Testis (tissue), 3 donors: ENCODE data around the gene SHC2. TPM values are rescaled to one million over a fixed set of nuclear protein-coding genes. Genes with fewer than 3 reads are reported as not detected.
"Not testable (repeated sequence)": the region's sequence is repeated elsewhere in the genome, so short reads cannot be mapped to it uniquely, and the experiment has no call there.

ENCODE experiments used
- DNase-seq: peaks from one replicate; pipeline ENCODE4 v3.0.0-alpha.2; 2019
- H3K27ac ChIP-seq, 2 donors: fragments of 200-600 bp; sonication (generic); one replicate each; pipeline ENCODE4 v1.5.1; 2019
- H3K27me3 ChIP-seq: fragments of 200-600 bp; sonication (generic); one replicate; pipeline ENCODE4 v1.5.1; 2019
- H3K36me3 ChIP-seq: fragments of 200-600 bp; sonication (generic); one replicate; pipeline ENCODE4 v1.5.1; 2017; ENCODE audit warnings: low read depth; ENCODE audit errors: missing control alignments
- H3K4me1 ChIP-seq: fragments of 200-600 bp; sonication (generic); one replicate; pipeline ENCODE4 v1.5.1; 2019
- H3K4me3 ChIP-seq, 2 donors: fragments of 200-600 bp; sonication (generic); one replicate each; pipeline ENCODE4 v1.5.1; 2017 to 2019
- H3K9me3 ChIP-seq: fragments of 200-600 bp; sonication (generic); one replicate; pipeline ENCODE4 v1.5.1; 2017
- POLR2A ChIP-seq: fragments of 450-650 bp; IDR thresholded peaks from one replicate; pipeline ENCODE4 v1.6.1; 2017; ENCODE audit warnings: antibody characterized with exemption, mild to moderate bottlenecking, moderate library complexity
- WGBS, 2 donors: methylation state at CpG; one replicate each; pipeline ENCODE4 v1.1.5; 2018; 5-methylcytosine and 5-hydroxymethylcytosine counted together
- intact Hi-C: fragments of 100-400 bp; cut with DNase I; formaldehyde crosslinking; loops from one replicate; pipeline ENCODE4 v1.15.1; 2023; ENCODE audit warnings: low total_unique reads
- polyA plus RNA-seq: library from polyadenylated mRNA; stranded (reverse); fragments of 350-450 nt; fragmentation: Illumina TruSeq; extraction: RNeasy Lipid Tissue Mini Kit (QIAGEN cat#74804); gene quantifications from one replicate; pipeline ENCODE4 v1.2.3, GENCODE V29; 2014; ENCODE audit warnings: low read depth, low replicate concordance; ENCODE audit not compliant: insufficient read depth
- total RNA-seq, 2 donors: library from RNA; depleted of rRNA; stranded (reverse); fragments of >200 nt; gene quantifications; one replicate each; pipeline ENCODE4 v1.2.3, GENCODE V29; 2016
- TF ChIP-seq, protein P1 (sequence below), 3 experiments: fragments of 450-650 bp in 2 of 3; fragments of 200-600 bp in 1 of 3; sonication (generic) in 1 of 3; IDR thresholded peaks; one replicate each; pipeline ENCODE4 v1.5.1; 2016 to 2019; ENCODE audit warnings: antibody characterized with exemption in 3 of 3, mild to moderate bottlenecking in 2 of 3, moderate library complexity in 1 of 3

The SHC2 gene
- total and polyA plus RNA-seq, 3 donors from 2014 or later, result 26.7 to 67.3 (median 57.8) TPM

DNA sequence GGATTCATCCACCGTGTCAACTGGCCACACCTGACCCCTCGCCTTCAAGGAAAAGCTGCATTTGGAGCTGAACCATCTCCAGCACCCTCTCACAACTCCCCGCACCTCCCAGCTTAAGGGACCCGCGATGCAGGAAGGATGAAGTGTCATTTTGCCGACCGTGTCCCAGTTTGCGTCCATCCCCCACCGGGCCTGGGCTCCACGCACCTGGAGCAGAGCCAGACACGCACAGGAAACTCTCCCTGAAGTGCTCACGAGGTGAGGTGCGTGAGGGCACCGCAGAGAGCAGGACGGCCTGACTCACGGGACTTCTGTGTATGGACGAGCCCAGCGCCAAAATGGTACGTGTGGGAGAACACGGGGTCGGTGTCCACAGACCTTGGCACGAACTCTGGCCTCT, 7.2 kb downstream of the SHC2 start:
- H3K27ac ChIP-seq, result no peak overlapping the region
- intact Hi-C loops, result no loop called here
- H3K4me3 ChIP-seq, result no peak overlapping the region
- no peaks in the 10 kb centered on the region for H3K36me3 ChIP-seq
- no peaks in the 10 kb centered on the region for H3K27me3 ChIP-seq
- no peaks in the 10 kb centered on the region for H3K4me1 ChIP-seq
- H3K9me3 ChIP-seq, result no peaks in the 10 kb centered on the region
- WGBS, 2 donors, result 92 to 96% methylated on average over 16 to 22 of the region's 22 CpGs
- no peak for DNase-seq
- no peak for TF ChIP-seq POLR2A
- TF ChIP-seq, protein P1, sequence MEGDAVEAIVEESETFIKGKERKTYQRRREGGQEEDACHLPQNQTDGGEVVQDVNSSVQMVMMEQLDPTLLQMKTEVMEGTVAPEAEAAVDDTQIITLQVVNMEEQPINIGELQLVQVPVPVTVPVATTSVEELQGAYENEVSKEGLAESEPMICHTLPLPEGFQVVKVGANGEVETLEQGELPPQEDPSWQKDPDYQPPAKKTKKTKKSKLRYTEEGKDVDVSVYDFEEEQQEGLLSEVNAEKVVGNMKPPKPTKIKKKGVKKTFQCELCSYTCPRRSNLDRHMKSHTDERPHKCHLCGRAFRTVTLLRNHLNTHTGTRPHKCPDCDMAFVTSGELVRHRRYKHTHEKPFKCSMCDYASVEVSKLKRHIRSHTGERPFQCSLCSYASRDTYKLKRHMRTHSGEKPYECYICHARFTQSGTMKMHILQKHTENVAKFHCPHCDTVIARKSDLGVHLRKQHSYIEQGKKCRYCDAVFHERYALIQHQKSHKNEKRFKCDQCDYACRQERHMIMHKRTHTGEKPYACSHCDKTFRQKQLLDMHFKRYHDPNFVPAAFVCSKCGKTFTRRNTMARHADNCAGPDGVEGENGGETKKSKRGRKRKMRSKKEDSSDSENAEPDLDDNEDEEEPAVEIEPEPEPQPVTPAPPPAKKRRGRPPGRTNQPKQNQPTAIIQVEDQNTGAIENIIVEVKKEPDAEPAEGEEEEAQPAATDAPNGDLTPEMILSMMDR (IDR thresholded peaks at IDR 0.05), result no peak

DNA sequence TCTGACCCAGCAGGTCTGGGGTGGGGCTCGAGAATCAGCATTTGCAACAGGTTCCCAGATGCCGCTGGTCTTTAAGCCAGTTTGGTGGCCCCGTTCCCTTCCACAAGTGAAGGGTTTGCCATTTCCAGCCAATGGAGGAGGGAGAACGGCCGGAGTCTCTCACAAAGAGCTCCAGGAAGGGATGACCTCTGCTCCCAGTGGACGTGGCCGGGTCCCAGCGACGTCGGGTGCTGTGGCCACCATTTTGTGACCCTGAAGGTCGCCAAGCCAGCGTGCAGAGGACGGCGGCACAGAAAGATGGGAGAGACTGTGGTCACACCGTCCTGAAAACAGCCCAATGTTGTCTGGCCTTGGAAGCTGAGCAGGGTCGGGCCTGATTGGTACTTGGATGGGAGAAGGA, 8.0 kb downstream of the SHC2 start:
- no peak for DNase-seq
- no peaks in the 10 kb centered on the region for H3K36me3 ChIP-seq
- H3K27me3 ChIP-seq, result no peaks in the 10 kb centered on the region
- WGBS, 2 donors, result 94 to 96% methylated on average over 11 to 16 of the region's 16 CpGs
- H3K4me1 ChIP-seq, result peaks cover 4% of the 10 kb centered on the region
- no peak overlapping the region for H3K4me3 ChIP-seq
- no peak overlapping the region for H3K27ac ChIP-seq
- intact Hi-C loops, result no loop called here
- no peaks in the 10 kb centered on the region for H3K9me3 ChIP-seq
- TF ChIP-seq POLR2A, result no peak
- TF ChIP-seq, protein P1 (IDR thresholded peaks at IDR 0.05), result no peak

DNA sequence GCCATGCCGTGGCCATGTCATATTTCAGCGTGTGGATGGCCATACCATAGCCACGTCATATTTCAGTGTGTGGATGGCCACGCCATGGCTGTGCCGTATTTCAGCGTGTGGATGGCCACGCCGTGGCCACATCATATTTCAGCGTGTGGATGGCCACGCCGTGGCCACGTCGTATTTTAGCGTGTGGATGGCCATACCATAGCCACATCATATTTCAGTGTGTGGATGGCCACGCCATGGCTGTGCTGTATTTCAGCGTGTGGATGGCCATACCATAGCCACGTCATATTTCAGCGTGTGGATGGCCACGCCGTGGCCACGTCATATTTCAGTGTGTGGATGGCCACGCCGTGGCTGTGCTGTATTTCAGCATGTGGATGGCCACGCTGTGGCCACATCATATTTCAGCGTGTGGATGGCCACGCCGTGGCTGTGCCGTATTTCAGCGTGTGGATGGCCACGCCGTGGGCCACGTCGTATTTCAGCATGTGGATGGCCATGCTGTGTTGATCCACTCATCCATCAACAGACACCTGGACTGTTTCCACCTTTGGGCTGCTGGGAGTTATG, 9.8 kb downstream of the SHC2 start:
- 96 to 98% methylated on average over 21 to 33 of the region's 33 CpGs for WGBS, 2 donors

DNA sequence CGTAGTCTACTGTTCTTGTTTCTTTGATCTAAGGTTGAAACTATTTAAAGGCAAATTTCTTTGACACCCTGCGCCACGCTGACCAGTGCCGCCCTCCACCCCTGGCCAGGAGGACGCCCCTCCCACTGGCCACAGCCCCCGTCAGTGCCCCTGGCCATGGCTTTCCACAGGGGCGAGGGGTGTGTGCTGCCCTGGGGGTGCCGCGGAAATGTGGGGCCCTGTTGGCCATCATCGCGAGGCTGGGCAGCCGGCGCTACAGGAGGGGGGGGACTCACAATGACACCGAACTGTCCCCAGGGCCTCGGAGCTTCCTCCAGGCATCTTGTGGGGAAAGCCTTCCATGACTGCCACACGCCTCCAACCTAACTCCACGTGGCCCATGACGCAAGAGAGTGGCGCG, 10.9 kb downstream of the SHC2 start:
- Histone ChIP-seq H3K36me3 (no peaks in the 10 kb centered on the region), H3K9me3 (no peaks in the 10 kb centered on the region), H3K27me3 (no peaks in the 10 kb centered on the region), H3K4me3 (no peak overlapping the region), H3K4me1 (peaks cover 4% of the 10 kb centered on the region), H3K27ac (no peak overlapping the region)
- intact Hi-C loops, result no loop called here
- TF ChIP-seq, protein P1 (IDR thresholded peaks at IDR 0.05), result no peak
- no peak for TF ChIP-seq POLR2A
- WGBS, 2 donors, result 93 to 94% methylated on average over 20 of the region's 20 CpGs
- DNase-seq, result no peak

More for the DNA sequence above, 9.8 kb downstream of the SHC2 start:
- H3K36me3 ChIP-seq, intact Hi-C loops, H3K27me3 ChIP-seq, H3K9me3 ChIP-seq, DNase-seq, H3K27ac ChIP-seq, H3K4me1 ChIP-seq, H3K4me3 ChIP-seq: not testable (repeated sequence)

DNA sequence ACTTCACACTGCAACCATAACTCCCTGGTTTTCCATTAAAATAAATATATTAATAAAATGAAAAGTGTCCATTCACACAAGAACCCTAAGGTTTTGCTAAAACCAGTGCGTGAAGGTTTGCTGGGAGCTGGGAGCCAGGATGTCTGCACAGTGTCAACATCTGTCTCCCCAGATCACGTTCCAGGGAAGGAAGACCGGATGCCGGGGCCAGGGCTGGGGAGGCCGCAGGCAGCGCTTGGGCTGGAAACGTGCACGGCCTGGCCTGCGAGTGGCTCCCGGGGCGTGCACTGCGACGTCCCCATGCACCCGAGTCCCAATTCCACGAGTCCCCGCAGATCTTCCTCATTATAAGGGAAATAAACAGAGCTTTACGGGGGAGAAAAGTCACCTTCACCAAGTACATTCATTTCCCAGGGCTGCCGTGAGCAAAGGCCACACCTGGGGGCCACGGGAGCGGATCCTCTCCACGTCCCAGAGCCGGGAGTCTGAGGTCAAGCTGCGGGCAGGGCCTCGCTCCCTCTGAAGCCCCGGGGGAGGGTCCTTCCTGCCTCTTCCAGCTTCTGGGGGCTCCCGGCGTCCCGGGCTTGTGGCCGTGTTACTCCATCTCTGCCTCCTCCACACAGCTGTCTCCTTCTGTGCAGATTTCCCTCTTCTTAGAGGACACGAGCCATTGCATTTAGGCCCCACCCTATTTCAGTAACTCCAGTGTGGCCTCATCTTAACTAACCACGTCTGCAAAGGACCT, 12.8 kb downstream of the SHC2 start:
- Histone ChIP-seq H3K9me3 (no peaks in the 10 kb centered on the region), H3K36me3 (no peaks in the 10 kb centered on the region), H3K4me3 (no peak overlapping the region), H3K4me1 (peaks cover 4% of the 10 kb centered on the region), H3K27me3 (no peaks in the 10 kb centered on the region), H3K27ac (no peak overlapping the region)
- TF ChIP-seq, protein P1 (IDR thresholded peaks at IDR 0.05), result no peak
- no peak for TF ChIP-seq POLR2A
- no peak for DNase-seq
- 41 to 53% methylated on average over 31 of the region's 31 CpGs for WGBS, 2 donors
- intact Hi-C loops, result no loop called here
